Activated CD8-positive, alpha-beta memory T cell treated with anti-CD3 and anti-CD28 coated beads, Interleukin-2, amount 10 ng/mL, durations not matched to agents 7 days and 5 days (primary cell): ENCODE data around the gene PRSS56. TPM values are rescaled to one million over a fixed set of nuclear protein-coding genes. Genes with fewer than 3 reads are reported as not detected.

ENCODE experiments used
- ATAC-seq: fragments of 150-1000 bp; cut with Tn5 transposase; one replicate; pipeline ENCODE4 v1.10.0; 2021; ENCODE audit warnings: moderate library complexity
- CTCF ChIA-PET: fragments of 350-600 bp; sonication (Branson Sonifier 250); formaldehyde crosslinking; loops from one replicate; lab custom pipeline; 2021; ENCODE audit warnings: antibody characterized with exemption; lab: Charles Lee
- DNase-seq: peaks from one replicate; pipeline ENCODE4 v3.0.0-alpha.2; 2020
- H3K27ac Mint-ChIP-seq: one replicate; pipeline ENCODE4 v1.8.0; 2021; ENCODE audit warnings: mild to moderate bottlenecking, mixed read lengths
- H3K27me3 Mint-ChIP-seq: one replicate; pipeline ENCODE4 v1.8.0; 2021; ENCODE audit warnings: mixed read lengths
- H3K36me3 Mint-ChIP-seq: one replicate; pipeline ENCODE4 v1.8.0; 2021; ENCODE audit warnings: mild to moderate bottlenecking, mixed read lengths
- H3K4me1 Mint-ChIP-seq: one replicate; pipeline ENCODE4 v1.8.0; 2021; ENCODE audit warnings: mixed read lengths
- H3K4me3 Mint-ChIP-seq: one replicate; pipeline ENCODE4 v1.8.0; 2021; ENCODE audit warnings: mild to moderate bottlenecking, moderate library complexity, mixed read lengths
- H3K9me3 Mint-ChIP-seq: one replicate; pipeline ENCODE4 v1.8.0; 2022; ENCODE audit warnings: low read depth, mixed read lengths
- total RNA-seq, 2 experiments: library from RNA; stranded (reverse); gene quantifications; one replicate each; pipeline ENCODE4 v1.2.3, GENCODE V29; 2021

The PRSS56 gene
- total RNA-seq, 2 experiments from 2014 or later, result not detected

GRCh38 chr2:232574674-232575403 lies 54.7 kb downstream of the PRSS56 start:
- H3K27ac Mint-ChIP-seq, result no peak overlapping the region
- H3K36me3 Mint-ChIP-seq, result peaks cover 15% of the 10 kb centered on the region
- H3K4me3 Mint-ChIP-seq, result no peak overlapping the region
- peaks cover 6% of the 10 kb centered on the region for H3K4me1 Mint-ChIP-seq
- DNase-seq (no peak), ATAC-seq (no peak)
- H3K27me3 Mint-ChIP-seq, result no peaks in the 10 kb centered on the region
- H3K9me3 Mint-ChIP-seq, result no peaks in the 10 kb centered on the region
- CTCF ChIA-PET, result no interaction called here

Other genes with a start within 250 kb of the PRSS56 start
- not detected for gene ALPP, start 141.6 kb upstream of the PRSS56 start, total RNA-seq
- gene ALPG, start 113.5 kb upstream of the PRSS56 start, total RNA-seq, result not detected
- gene ALPI, start 64.2 kb upstream of the PRSS56 start, total RNA-seq, result not detected
- under 1 TPM in 1 of 2 experiments, not detected in 1; 0.21 TPM for gene ECEL1, start 32.6 kb upstream of the PRSS56 start, total RNA-seq
- not detected for gene CHRND, start 5.8 kb downstream of the PRSS56 start, total RNA-seq
- not detected for gene CHRNG, start 19.3 kb downstream of the PRSS56 start, total RNA-seq
- gene TIGD1, start 30.2 kb downstream of the PRSS56 start, total RNA-seq, result 1 to 10 TPM; 6.1 to 9.6 TPM
- gene EIF4E2, start 30.3 kb downstream of the PRSS56 start, total RNA-seq, result 10 to 100 TPM; 59.9 to 81.1 TPM
- 1 to 10 TPM in 1 of 2 experiments, under 1 TPM in 1; 0.23 to 1.4 TPM for gene EFHD1, start 113.2 kb downstream of the PRSS56 start, total RNA-seq
- 10 to 100 TPM; 57.2 to 63.8 TPM for gene GIGYF2, start 176.9 kb downstream of the PRSS56 start, total RNA-seq